HG03565 (cell line): ENCODE measurements around the gene TRIM46.
A peak's percentile ranks its signal among the peaks of the same experiment; 100 is the strongest.
"Not testable (repeated sequence)": the region's sequence is repeated elsewhere in the genome, so short reads cannot be mapped to it uniquely, and the experiment has no call there.

Experiments used
- ATAC-seq: cut with Tn5 transposase; IDR thresholded peaks from one replicate; pipeline ENCODE4 v1.9.1; 2021; ENCODE audit warnings: mild to moderate bottlenecking, moderate library complexity; ENCODE audit not compliant: unreplicated experiment

Gene TRIM46

GRCh38 chr1:155200920-155201319, 27.3 kb downstream of the TRIM46 start:
- ATAC-seq: no peak

- no peak for ATAC-seq
These were observed 28.5 kb downstream of the TRIM46 start for GRCh38 chr1:155202198-155202597.

GRCh38 chr1:155202731-155203515, 29.3 kb downstream of the TRIM46 start:
- ATAC-seq: no peak

- no peak for ATAC-seq
These were observed 31.4 kb downstream of the TRIM46 start for GRCh38 chr1:155205035-155205434.

- no peak for ATAC-seq
These were observed 32.4 kb downstream of the TRIM46 start for GRCh38 chr1:155205969-155206593.

GRCh38 chr1:155206891-155207805, 33.5 kb downstream of the TRIM46 start:
- ATAC-seq: no peak

GRCh38 chr1:155207806-155208540, 34.3 kb downstream of the TRIM46 start, which contains the start of gene THBS3:
Gene THBS3, minus strand, starts transcription at chr1:155207897. Its CDS starts 21 bp downstream, at chr1:155207876.
- ATAC-seq: no peak

GRCh38 chr1:155208541-155209311, 35.1 kb downstream of the TRIM46 start, which contains the start of gene MTX1:
Gene MTX1, plus strand, starts transcription at chr1:155208695. Its CDS starts 110 bp downstream, at chr1:155208805.
- ATAC-seq: peak; percentile 51

GRCh38 chr1:155209312-155209721, 35.7 kb downstream of the TRIM46 start:
- ATAC-seq: no peak

GRCh38 chr1:155210314-155211104, 36.9 kb downstream of the TRIM46 start:
- no peak for ATAC-seq

- ATAC-seq: not testable (repeated sequence)
These were observed 37.9 kb downstream of the TRIM46 start for GRCh38 chr1:155211381-155212050.

GRCh38 chr1:155212051-155212440, 38.4 kb downstream of the TRIM46 start:
- ATAC-seq: not testable (repeated sequence)

GRCh38 chr1:155214702-155215101, 41.1 kb downstream of the TRIM46 start:
- not testable (repeated sequence) for ATAC-seq

- ATAC-seq: no peak
These were observed 45.4 kb downstream of the TRIM46 start for GRCh38 chr1:155218854-155219591.

- ATAC-seq: no peak
These were observed 46.0 kb downstream of the TRIM46 start for GRCh38 chr1:155219592-155220031.

GRCh38 chr1:155220211-155220965, 46.7 kb downstream of the TRIM46 start:
- ATAC-seq: not testable (repeated sequence)

- ATAC-seq: no peak
These were observed 49.4 kb downstream of the TRIM46 start for GRCh38 chr1:155223047-155223446.
